ENCODE measurements around the gene ADCY9.

Gene ADCY9

DNA sequence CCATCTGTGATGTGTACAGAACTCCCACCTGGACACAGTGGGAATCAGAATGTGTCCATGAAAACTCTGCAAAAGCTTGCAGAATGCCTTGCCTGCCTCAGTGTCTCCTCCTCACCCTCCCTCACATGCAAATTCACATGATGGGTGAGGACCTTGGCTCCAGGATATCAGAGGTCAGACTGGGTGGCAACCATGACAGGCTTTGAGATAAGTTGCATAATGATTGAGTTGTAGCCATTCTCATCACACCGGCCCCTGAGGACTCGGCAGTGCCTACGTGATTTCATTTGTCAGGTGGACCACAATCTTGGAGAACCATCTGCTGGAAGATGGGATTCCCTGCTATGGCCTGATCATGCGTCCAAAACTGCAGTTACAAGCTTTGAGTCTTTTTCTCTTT, 3.9 kb upstream of the ADCY9 start:
- no peak for DNase-seq

GRCh38 chr16:4117250-4117578, 972 bp upstream of the ADCY9 start:
- no peak for DNase-seq

- no peak for DNase-seq
These were observed 308 bp downstream of the ADCY9 start for GRCh38 chr16:4115949-4116318.

- DNase-seq: peak; percentile 11
These were observed 863 bp downstream of the ADCY9 start for GRCh38 chr16:4115209-4115948.

DNA sequence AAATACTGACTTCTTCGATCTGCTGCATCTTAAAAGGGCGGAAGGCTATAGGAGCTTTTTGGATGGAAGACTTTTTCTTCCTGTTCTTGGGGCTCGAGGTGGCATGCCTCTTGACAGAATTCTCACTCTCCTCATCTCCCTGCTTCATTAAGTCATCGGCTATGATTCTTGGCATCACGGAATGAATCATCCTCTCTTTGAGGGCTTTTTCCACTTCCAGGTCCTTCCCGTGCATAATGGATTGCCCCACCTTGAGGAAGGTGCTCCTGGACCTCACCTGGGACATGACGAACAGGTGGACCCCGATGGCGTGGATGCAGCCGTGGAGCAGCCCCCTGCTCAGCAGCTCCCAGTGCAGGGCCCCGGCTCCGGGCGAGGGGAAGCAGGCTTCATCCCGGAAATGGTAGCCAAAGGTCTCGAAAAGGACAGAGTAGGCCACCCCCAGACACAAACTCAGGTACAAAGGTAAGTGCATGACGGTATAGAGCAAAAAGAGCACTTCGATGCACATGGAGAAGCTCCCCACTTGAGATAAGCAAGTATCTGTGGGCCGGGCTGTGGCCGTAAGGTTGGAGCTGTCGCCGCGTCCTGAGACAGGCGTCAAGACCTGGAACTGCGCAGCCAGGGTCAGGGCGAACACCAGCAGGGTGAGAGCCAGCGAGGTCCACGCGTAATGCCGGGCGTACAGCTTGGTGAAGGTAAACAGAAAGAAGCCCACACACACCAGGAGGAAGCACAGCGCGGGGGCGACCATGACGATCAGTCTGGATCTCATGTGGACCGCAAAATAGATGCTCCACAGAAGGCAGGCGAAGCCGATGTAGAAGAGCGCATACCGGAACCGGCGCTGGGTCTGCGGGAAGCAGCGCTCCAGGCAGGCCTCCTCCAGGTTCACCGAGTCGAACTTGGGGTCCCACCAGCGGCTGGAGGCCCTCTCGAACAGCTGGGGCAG, 1.7 kb downstream of the ADCY9 start:
- no peak for DNase-seq

DNA sequence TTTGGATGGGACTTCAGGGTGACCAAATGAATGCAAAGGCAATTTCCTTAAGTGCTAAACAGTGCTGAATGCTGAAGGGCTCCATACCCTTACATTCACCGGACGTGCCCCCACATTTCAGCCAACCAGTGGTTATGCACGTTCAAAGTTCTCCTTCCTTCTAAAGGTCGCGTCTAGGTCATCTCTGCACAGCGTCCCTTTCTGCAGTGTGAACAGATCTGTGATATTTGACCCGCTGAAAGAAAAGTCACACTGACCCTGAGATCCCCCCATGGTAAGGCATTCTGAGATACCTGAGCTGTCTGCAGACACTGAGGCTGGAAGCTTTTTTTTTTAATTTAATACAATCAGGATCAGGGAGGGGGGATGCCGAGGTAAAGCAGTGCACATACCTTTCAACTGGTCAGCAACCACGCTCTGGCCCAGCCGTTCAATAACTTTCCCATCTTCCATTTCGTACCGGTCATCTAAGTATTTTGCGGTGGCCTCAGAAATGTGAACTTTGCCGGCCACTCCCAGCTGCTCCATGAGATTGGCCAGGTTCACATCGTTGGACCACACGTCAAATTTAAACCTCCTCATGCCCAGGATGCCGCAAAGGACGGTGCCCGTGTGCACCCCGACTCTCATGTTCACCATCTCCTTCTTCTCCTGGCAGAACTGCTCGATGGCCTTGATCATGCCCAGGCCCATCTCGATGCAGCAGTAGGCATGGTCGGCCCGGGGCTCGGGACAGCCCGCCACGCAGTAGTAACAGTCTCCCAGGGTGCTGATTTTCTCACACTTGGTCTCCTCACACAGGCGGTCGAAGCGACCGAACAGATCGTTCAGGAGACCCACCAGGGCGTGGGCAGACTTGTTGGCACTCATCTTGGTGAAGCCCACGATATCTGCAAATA, 2.6 kb downstream of the ADCY9 start:
- DNase-seq: no peak

DNA sequence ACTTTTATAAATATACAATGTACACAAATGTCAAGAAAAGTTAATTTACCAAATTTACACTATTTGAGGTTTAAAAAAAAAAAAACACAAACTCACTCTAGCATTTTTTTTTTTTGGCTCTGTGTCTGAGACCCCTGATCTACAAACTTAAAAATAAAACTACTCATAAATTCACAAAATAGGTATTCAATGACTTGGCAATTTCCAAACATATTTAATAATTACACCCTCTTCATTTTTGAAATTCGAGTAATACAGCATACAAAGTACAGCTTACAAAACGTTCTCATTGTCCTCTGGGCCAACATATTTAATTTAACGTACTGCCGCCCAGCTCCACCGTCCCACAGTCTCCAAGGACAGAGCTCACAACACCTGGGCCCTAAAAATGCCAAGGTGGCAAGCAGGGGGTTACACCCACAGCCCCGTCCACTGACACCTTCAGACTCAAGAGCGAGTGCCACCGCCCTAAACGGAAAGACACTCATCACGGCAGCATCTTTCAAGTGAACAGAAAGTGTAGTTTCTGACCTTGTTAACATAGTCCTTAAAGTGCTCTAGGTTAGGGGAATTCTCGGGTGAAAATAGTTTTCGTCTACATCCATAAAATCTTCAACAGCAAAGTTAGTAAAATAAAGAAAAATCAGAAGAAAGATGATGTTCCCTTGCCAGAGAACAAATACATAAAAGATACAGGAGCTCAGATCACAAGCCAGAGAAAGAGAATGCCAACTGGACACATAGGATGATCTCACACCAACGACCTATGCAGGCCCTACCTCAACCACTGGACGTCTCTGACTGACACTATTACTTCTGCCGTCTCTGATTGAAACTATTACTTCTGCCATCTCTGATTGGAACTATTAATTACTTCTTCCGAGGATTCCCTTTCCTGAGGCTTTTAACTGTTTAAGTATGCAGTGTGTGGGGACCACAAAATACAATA, 4.2 kb downstream of the ADCY9 start:
- no peak for DNase-seq

GRCh38 chr16:4110680-4111079, 5.6 kb downstream of the ADCY9 start:
- no peak for DNase-seq

GRCh38 chr16:4110065-4110464, 6.2 kb downstream of the ADCY9 start:
- no peak for DNase-seq

GRCh38 chr16:4109250-4109736, 6.9 kb downstream of the ADCY9 start:
- no peak for DNase-seq

DNA sequence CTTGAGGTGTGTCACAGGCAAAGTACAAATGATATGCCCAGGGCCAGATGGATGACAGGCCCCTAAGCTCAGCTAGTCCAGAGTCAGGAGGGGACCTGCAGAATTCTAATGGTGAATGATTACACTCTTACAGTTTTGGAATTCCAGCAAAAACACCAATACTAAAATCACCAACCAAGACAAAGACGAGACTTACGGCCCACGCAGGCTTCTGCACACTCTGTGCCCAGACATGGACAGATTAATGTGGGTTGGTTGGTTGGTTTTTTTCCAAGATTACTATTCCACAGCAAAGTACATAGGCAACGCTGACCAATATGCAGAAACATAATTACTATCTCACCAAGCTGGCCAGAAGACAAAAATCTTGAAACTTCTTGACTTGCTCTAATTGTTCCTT, 9.7 kb downstream of the ADCY9 start:
- no peak for DNase-seq

DNA sequence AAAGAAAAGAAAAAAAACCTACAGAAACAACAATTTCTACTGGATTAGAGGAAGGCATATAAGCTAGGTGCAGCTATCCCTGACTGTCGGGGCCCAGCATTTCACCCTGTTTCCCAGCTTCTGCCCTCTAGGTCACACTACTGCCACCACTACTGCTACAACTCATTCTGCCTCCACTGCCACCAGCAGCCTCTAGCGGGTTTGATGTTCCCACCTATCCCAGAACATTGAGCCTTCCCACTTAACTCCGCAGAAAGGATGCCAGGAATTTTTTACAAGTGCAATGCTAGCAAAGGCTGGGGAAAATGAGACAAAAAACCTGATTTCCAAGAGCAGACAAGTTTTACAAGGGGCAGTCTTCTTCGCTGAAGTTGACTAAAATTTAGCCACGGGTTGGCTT, 10.4 kb downstream of the ADCY9 start:
- no peak for DNase-seq

GRCh38 chr16:4103745-4104144, 12.5 kb downstream of the ADCY9 start:
- DNase-seq: no peak

DNA sequence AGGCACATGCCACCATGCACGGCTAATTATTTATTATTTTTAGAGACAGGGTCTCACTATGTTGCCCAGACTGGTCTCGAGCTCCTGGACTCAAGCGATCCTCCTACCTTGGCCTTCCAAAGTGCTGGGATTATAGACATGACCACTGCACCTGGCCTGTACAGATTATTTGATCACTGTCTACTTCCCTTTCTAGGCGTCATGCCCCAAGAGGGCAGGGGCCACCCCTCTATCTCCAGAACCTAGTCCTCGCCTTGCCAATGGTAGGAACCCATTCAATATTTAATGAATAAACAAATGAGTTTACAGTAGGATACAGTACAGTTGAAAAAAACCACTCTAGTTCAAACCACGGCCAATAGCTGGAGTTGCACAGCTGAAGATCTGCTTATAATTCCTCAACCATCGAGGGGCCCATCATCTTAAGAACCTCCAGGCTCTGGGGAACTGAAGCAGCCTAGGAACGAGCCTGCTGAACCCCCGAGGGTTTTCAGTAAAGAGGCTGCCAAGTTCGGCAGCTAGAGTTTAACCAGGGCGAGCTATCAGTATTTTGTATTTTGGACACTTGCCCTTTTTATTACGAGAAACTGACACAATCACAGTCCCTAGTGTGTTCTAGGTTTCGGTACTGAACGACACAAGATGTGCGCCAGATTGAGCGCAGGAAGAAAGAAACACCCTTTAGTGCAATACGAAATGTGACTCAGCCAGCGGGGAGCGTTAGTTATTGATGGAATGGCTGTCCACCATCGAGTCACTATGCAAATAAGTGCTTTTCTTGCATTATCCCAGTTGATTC, 14.6 kb downstream of the ADCY9 start:
- no peak for DNase-seq

GRCh38 chr16:4098501-4098900, 17.7 kb downstream of the ADCY9 start:
- DNase-seq: no peak

- no peak for DNase-seq
These were observed 18.4 kb downstream of the ADCY9 start for GRCh38 chr16:4097826-4098240.

DNA sequence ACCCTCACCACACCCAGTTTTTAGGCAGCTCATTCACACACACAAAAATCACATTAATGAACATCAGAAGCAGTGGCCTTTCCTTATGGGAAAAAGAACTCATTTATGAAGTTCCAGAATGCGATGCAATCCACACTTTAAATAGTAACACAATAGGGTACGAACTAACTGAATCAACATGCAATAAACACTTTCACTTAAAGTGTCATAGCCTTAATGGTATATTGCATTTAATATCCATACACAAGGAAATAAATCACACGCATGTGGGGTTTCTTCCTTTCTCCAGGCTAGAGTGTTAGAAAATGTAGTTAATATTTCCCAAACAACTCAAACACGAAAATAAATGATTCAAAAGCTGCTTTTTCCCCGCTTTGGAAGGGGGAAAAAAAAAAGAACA, 19.7 kb downstream of the ADCY9 start:
- no peak for DNase-seq

- no peak for DNase-seq
These were observed 22.0 kb downstream of the ADCY9 start for GRCh38 chr16:4094127-4094773.

DNA sequence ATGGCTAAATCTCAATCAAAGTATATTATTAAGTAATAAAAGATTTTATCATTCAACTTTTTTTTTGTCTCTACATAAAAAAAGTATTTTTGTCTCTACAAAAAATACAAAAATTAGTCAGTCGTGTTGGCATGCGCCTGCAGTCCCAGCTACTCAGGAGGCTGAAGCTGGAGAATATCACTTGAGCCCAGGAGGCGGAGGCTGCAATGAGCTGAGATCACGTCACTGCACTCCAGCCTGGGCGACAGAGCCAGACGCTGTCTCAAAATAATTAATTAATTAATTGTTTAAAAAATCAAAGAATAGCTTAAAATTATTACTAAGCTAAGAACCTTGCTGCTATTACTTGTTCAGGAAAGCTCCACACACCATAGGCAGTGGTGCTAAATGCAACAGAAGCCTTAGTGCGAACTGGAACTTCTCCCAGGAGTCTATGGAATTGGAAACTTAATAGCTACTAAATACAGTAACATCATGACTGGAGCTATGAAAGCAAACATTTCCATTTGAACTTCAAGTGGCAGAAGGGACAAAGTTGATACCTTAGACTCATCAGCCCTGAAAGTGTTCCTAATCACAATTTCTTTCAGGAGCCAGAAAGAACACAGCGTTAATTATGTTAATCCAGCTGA, 22.6 kb downstream of the ADCY9 start:
- peak; percentile 29 for DNase-seq

All from NCI-H2227 treated with DMSO at 0.1 percent for 48 hours (cell line).